ENCODE measurements around the gene FUT6.
A peak's percentile ranks its signal among the peaks of the same experiment; 100 is the strongest.
"Not testable (repeated sequence)": the region's sequence is repeated elsewhere in the genome, so short reads cannot be mapped to it uniquely, and the experiment has no call there.

FUT6 gene

GRCh38 chr19:5850743-5851293 is 11.3 kb upstream of the FUT6 start:
- no peak for TF ChIP-seq CTCF (conservative IDR thresholded peaks at IDR 0.05; ENCODE audit: low read depth, low read length)
- H3K4me3 ChIP-seq (ENCODE audit: low read depth, low read length) = no peak overlapping the region
- peak; percentile 75 for DNase-seq (ENCODE audit: low read depth)

- no peak overlapping the region for H3K4me3 ChIP-seq (ENCODE audit: low read depth, low read length)
Observed at GRCh38 chr19:5850189-5850588, 10.7 kb upstream of the FUT6 start.

GRCh38 chr19:5848621-5849020 is 9.1 kb upstream of the FUT6 start:
- not testable (repeated sequence) for DNase-seq (ENCODE audit: low read depth); H3K4me3 ChIP-seq (ENCODE audit: low read depth, low read length)

More at GRCh38 chr19:5850189-5850588, 10.7 kb upstream of the FUT6 start:
- no peak for DNase-seq (ENCODE audit: low read depth)
- TF ChIP-seq CTCF (conservative IDR thresholded peaks at IDR 0.05; ENCODE audit: low read depth, low read length) = no peak

- not testable (repeated sequence) for H3K4me3 ChIP-seq (ENCODE audit: low read depth, low read length); DNase-seq (ENCODE audit: low read depth)
Observed at GRCh38 chr19:5847846-5848245, 8.3 kb upstream of the FUT6 start.

- DNase-seq (ENCODE audit: low read depth) = no peak
- no peak overlapping the region for H3K4me3 ChIP-seq (ENCODE audit: low read depth, low read length)
- no peak for TF ChIP-seq CTCF (conservative IDR thresholded peaks at IDR 0.05; ENCODE audit: low read depth, low read length)
Observed at GRCh38 chr19:5844456-5845433, 5.2 kb upstream of the FUT6 start.

GRCh38 chr19:5843295-5843927 is 3.9 kb upstream of the FUT6 start:
- H3K4me3 ChIP-seq (ENCODE audit: low read depth, low read length) = no peak overlapping the region
- TF ChIP-seq CTCF (conservative IDR thresholded peaks at IDR 0.05; ENCODE audit: low read depth, low read length) = no peak
- DNase-seq (ENCODE audit: low read depth) = no peak

- not testable (repeated sequence) for DNase-seq (ENCODE audit: low read depth); H3K4me3 ChIP-seq (ENCODE audit: low read depth, low read length)
Observed at GRCh38 chr19:5841735-5842111, 2.2 kb upstream of the FUT6 start.

GRCh38 chr19:5838353-5839064 is 993 bp downstream of the FUT6 start:
- H3K4me3 ChIP-seq (ENCODE audit: low read depth, low read length) = no peak overlapping the region
- no peak for DNase-seq (ENCODE audit: low read depth)
- no peak for TF ChIP-seq CTCF (conservative IDR thresholded peaks at IDR 0.05; ENCODE audit: low read depth, low read length)
